Osteoblast (primary cell): Measurements from ENCODE around the gene TIMM8B. TPM values are rescaled to one million over a fixed set of nuclear protein-coding genes. Genes with fewer than 3 reads are reported as not detected.
A peak's percentile ranks its signal among the peaks of the same experiment; 100 is the strongest.

ENCODE experiments used
- DNase-seq: peaks from one replicate; pipeline ENCODE4 v3.0.0; 2011; ENCODE audit warnings: low spot score, mixed read lengths; ENCODE audit not compliant: insufficient read length; ENCODE audit errors: missing footprints
- H2AFZ ChIP-seq: 2 replicates; pipeline ENCODE4 v1.6.0; 2011; ENCODE audit warnings: mild to moderate bottlenecking, low read length
- H3K27ac ChIP-seq: 2 replicates; pipeline ENCODE4 v1.5.1; 2011; ENCODE audit warnings: mild to moderate bottlenecking, low read depth, low read length, moderate library complexity
- H3K27me3 ChIP-seq: 2 replicates; pipeline ENCODE4 v1.6.0; 2012; ENCODE audit warnings: mild to moderate bottlenecking, control low read depth, inconsistent platforms, low read length, moderate library complexity; ENCODE audit not compliant: insufficient read depth
- H3K36me3 ChIP-seq: 2 replicates; pipeline ENCODE4 v1.5.1; 2011; ENCODE audit warnings: mild to moderate bottlenecking, low read length, control low read depth, moderate library complexity; ENCODE audit not compliant: insufficient read depth
- H3K4me1 ChIP-seq: 2 replicates; pipeline ENCODE4 v1.5.1; 2011; ENCODE audit warnings: mild to moderate bottlenecking, low read length, control low read depth, moderate library complexity; ENCODE audit not compliant: insufficient read depth
- H3K4me2 ChIP-seq: 2 replicates; pipeline ENCODE4 v1.6.0; 2011; ENCODE audit warnings: mild to moderate bottlenecking, low read length; ENCODE audit not compliant: insufficient read depth
- H3K4me3 ChIP-seq: fragments of 200-600 bp; sonication (generic); 3 replicates; pipeline ENCODE4 v1.5.1; 2012; ENCODE audit warnings: mild to moderate bottlenecking, low read length, inconsistent platforms; ENCODE audit not compliant: insufficient read depth
- H3K79me2 ChIP-seq: 2 replicates; pipeline ENCODE4 v1.6.0; 2012; ENCODE audit warnings: mild to moderate bottlenecking, low read length, control low read depth, inconsistent platforms; ENCODE audit not compliant: insufficient read depth
- H3K9me3 ChIP-seq: 2 replicates; pipeline ENCODE4 v1.5.1; 2011; ENCODE audit warnings: low read depth, low read length, control low read depth
- H4K20me1 ChIP-seq: 2 replicates; pipeline ENCODE4 v1.6.0; 2012; ENCODE audit warnings: mild to moderate bottlenecking, low read length, control low read depth; ENCODE audit not compliant: insufficient read depth
- CTCF ChIP-seq: IDR thresholded peaks from 2 replicates; pipeline ENCODE4 v1.5.1; 2011; ENCODE audit warnings: mild to moderate bottlenecking, low read depth, low read length, moderate library complexity; ENCODE audit errors: extremely low read depth
- total RNA-seq: library from RNA; depleted of rRNA; stranded (reverse); fragments of >200 nt; gene quantifications from 2 replicates; pipeline ENCODE4 v1.2.3, GENCODE V29; 2012

The TIMM8B gene
- total RNA-seq, result 34.2 and 39.8 TPM in 2 replicates

- Histone ChIP-seq H3K4me2 (peak within 1 kb of the TSS; percentile 89), H2AFZ (peak within 1 kb of the TSS; percentile 95), H4K20me1 (peaks cover 8% of the 10 kb centered on the region), H3K79me2 (peaks cover 62% of the 10 kb centered on the region), H3K27me3 (no peaks in the 10 kb centered on the region), H3K9me3 (no peaks in the 10 kb centered on the region), H3K4me1 (peaks cover 22% of the 10 kb centered on the region), H3K4me3 (peak within 1 kb of the TSS; percentile 93), H3K36me3 (peaks cover 68% of the 10 kb centered on the region), H3K27ac (peak within 1 kb of the TSS; percentile 83)
- peak; percentile 36 for TF ChIP-seq CTCF
- DNase-seq, result peak; percentile 91
Observed at GRCh38 chr11:112086422-112087191, at the start of gene TIMM8B, which contains the start of gene SDHD. TIMM8B (minus strand) TSS chr11:112086756; CDS start chr11:112086723, 33 bp downstream. SDHD (plus strand) TSS chr11:112086873; CDS start chr11:112086908, 35 bp downstream.

- H3K27me3 ChIP-seq, result no peaks in the 10 kb centered on the region
- no peaks in the 10 kb centered on the region for H3K36me3 ChIP-seq
- H3K4me2 ChIP-seq, result no peak overlapping the region
- no peaks in the 10 kb centered on the region for H3K4me1 ChIP-seq
- no peaks in the 10 kb centered on the region for H4K20me1 ChIP-seq
- peak; percentile 14 for DNase-seq
- H2AFZ ChIP-seq, result no peak overlapping the region
- H3K4me3 ChIP-seq, result no peak overlapping the region
- no peaks in the 10 kb centered on the region for H3K79me2 ChIP-seq
- TF ChIP-seq CTCF, result no peak
- H3K9me3 ChIP-seq, result no peaks in the 10 kb centered on the region
- no peak overlapping the region for H3K27ac ChIP-seq
Observed at GRCh38 chr11:112134473-112134872, 47.9 kb upstream of the TIMM8B start.

- TF ChIP-seq CTCF, result no peak
- no peaks in the 10 kb centered on the region for H3K36me3 ChIP-seq
- no peak overlapping the region for H2AFZ ChIP-seq
- no peak overlapping the region for H3K4me3 ChIP-seq
- peaks cover 9% of the 10 kb centered on the region for H3K4me1 ChIP-seq
- no peak for DNase-seq
- H3K27me3 ChIP-seq, result no peaks in the 10 kb centered on the region
- H3K27ac ChIP-seq, result no peak overlapping the region
- H3K9me3 ChIP-seq, result no peaks in the 10 kb centered on the region
- no peaks in the 10 kb centered on the region for H3K79me2 ChIP-seq
- H4K20me1 ChIP-seq, result no peaks in the 10 kb centered on the region
- no peak overlapping the region for H3K4me2 ChIP-seq
Observed at GRCh38 chr11:112132737-112133136, 46.2 kb upstream of the TIMM8B start.

- H3K9me3 ChIP-seq, result no peaks in the 10 kb centered on the region
- no peaks in the 10 kb centered on the region for H3K27me3 ChIP-seq
- no peaks in the 10 kb centered on the region for H3K79me2 ChIP-seq
- no peaks in the 10 kb centered on the region for H4K20me1 ChIP-seq
- no peak overlapping the region for H3K4me2 ChIP-seq
- peaks cover 9% of the 10 kb centered on the region for H3K4me1 ChIP-seq
- no peak overlapping the region for H2AFZ ChIP-seq
- H3K4me3 ChIP-seq, result no peak overlapping the region
- H3K27ac ChIP-seq, result no peak overlapping the region
- TF ChIP-seq CTCF, result no peak
- no peak for DNase-seq
- H3K36me3 ChIP-seq, result no peaks in the 10 kb centered on the region
Observed at GRCh38 chr11:112129656-112130055, 43.1 kb upstream of the TIMM8B start.
